Measurements from ENCODE around the gene FIGN.

The FIGN gene

GRCh38 chr2:163729636-163730273 lies 6.1 kb downstream of the FIGN start:
- H3K4me2 ChIP-seq (ENCODE audit: low read length) = no peak overlapping the region

GRCh38 chr2:163723881-163724280 lies 11.9 kb downstream of the FIGN start:
- H3K79me2 ChIP-seq (ENCODE audit: insufficient read depth, low read length) = no peaks in the 10 kb centered on the region

More at GRCh38 chr2:163729636-163730273, 6.1 kb downstream of the FIGN start:
- Histone ChIP-seq H3F3A (ENCODE audit: insufficient read depth, low read length) (no peaks in the 10 kb centered on the region), H3K27me3 (ENCODE audit: insufficient read depth, low read length) (no peaks in the 10 kb centered on the region), H4K20me1 (ENCODE audit: insufficient read depth, low read length) (no peaks in the 10 kb centered on the region), H2AFZ (ENCODE audit: low read length) (no peak overlapping the region), H3K36me3 (ENCODE audit: insufficient read depth, low read length) (no peaks in the 10 kb centered on the region), H3K4me1 (ENCODE audit: insufficient read depth, low read length, severe bottlenecking) (no peaks in the 10 kb centered on the region), H3K9me3 (ENCODE audit: low read length) (no peaks in the 10 kb centered on the region), H3K79me2 (ENCODE audit: insufficient read depth, low read length) (no peaks in the 10 kb centered on the region), H3K27ac (ENCODE audit: low read depth, low read length, poor library complexity, severe bottlenecking) (no peak overlapping the region), H3K9me2 (ENCODE audit: low read depth, low read length) (no peaks in the 10 kb centered on the region), H3K9ac (ENCODE audit: low read length) (no peak overlapping the region), H3K4me3 (ENCODE audit: low read depth, low read length, poor library complexity, severe bottlenecking) (no peak overlapping the region)
- TF ChIP-seq EZH2 (IDR thresholded peaks at IDR 0.05; ENCODE audit: borderline replicate concordance, low read length) (no peak), CTCF (IDR thresholded peaks at IDR 0.05; ENCODE audit: low read length) (no peak)

GRCh38 chr2:163723348-163723747 lies 12.5 kb downstream of the FIGN start:
- Histone ChIP-seq H3K79me2 (ENCODE audit: insufficient read depth, low read length) (no peaks in the 10 kb centered on the region), H3F3A (ENCODE audit: insufficient read depth, low read length) (no peaks in the 10 kb centered on the region), H3K9ac (ENCODE audit: low read length) (no peak overlapping the region), H3K9me3 (ENCODE audit: low read length) (no peaks in the 10 kb centered on the region), H3K9me2 (ENCODE audit: low read depth, low read length) (no peaks in the 10 kb centered on the region), H3K27me3 (ENCODE audit: insufficient read depth, low read length) (no peaks in the 10 kb centered on the region), H3K4me1 (ENCODE audit: insufficient read depth, low read length, severe bottlenecking) (no peaks in the 10 kb centered on the region), H4K20me1 (ENCODE audit: insufficient read depth, low read length) (no peaks in the 10 kb centered on the region), H3K36me3 (ENCODE audit: insufficient read depth, low read length) (no peaks in the 10 kb centered on the region), H3K4me3 (ENCODE audit: low read depth, low read length, poor library complexity, severe bottlenecking) (no peak overlapping the region), H2AFZ (ENCODE audit: low read length) (no peak overlapping the region), H3K27ac (ENCODE audit: low read depth, low read length, poor library complexity, severe bottlenecking) (no peak overlapping the region), H3K4me2 (ENCODE audit: low read length) (no peak overlapping the region)
- TF ChIP-seq CTCF (IDR thresholded peaks at IDR 0.05; ENCODE audit: low read length) (no peak), EZH2 (IDR thresholded peaks at IDR 0.05; ENCODE audit: borderline replicate concordance, low read length) (no peak)

More at GRCh38 chr2:163723881-163724280, 11.9 kb downstream of the FIGN start:
- Histone ChIP-seq H3K4me1 (ENCODE audit: insufficient read depth, low read length, severe bottlenecking) (no peaks in the 10 kb centered on the region), H3K4me2 (ENCODE audit: low read length) (no peak overlapping the region), H3K27ac (ENCODE audit: low read depth, low read length, poor library complexity, severe bottlenecking) (no peak overlapping the region), H3F3A (ENCODE audit: insufficient read depth, low read length) (no peaks in the 10 kb centered on the region), H3K9ac (ENCODE audit: low read length) (no peak overlapping the region), H3K9me3 (ENCODE audit: low read length) (no peaks in the 10 kb centered on the region), H3K9me2 (ENCODE audit: low read depth, low read length) (no peaks in the 10 kb centered on the region), H3K27me3 (ENCODE audit: insufficient read depth, low read length) (no peaks in the 10 kb centered on the region), H3K36me3 (ENCODE audit: insufficient read depth, low read length) (no peaks in the 10 kb centered on the region), H4K20me1 (ENCODE audit: insufficient read depth, low read length) (no peaks in the 10 kb centered on the region), H2AFZ (ENCODE audit: low read length) (no peak overlapping the region), H3K4me3 (ENCODE audit: low read depth, low read length, poor library complexity, severe bottlenecking) (no peak overlapping the region)
- TF ChIP-seq CTCF (IDR thresholded peaks at IDR 0.05; ENCODE audit: low read length) (no peak), EZH2 (IDR thresholded peaks at IDR 0.05; ENCODE audit: borderline replicate concordance, low read length) (no peak)
